Esophagus squamous epithelium (tissue), 5 donors: ENCODE results near the gene POLN. TPM values are rescaled to one million over a fixed set of nuclear protein-coding genes. Genes with fewer than 3 reads are reported as not detected.

Experiments
- DNase-seq: peaks from one replicate; lab custom pipeline; 2025; lab: John Stamatoyannopoulos, UW
- H3K27ac ChIP-seq, 4 donors: fragments of 200-600 bp; sonication (generic); one replicate each; pipeline ENCODE4 v1.5.1; 2016 to 2019; ENCODE audit warnings: mild to moderate bottlenecking in 1 of 4
- H3K27me3 ChIP-seq, 4 donors: fragments of 200-600 bp; sonication (generic); 1 replicate in 3 of 4; 2 replicates in 1 of 4; pipeline versions ENCODE4 v1.5.1 to v1.6.0; 2017 to 2021; ENCODE audit warnings: antibody characterized with exemption in 1 of 4
- H3K36me3 ChIP-seq, 3 donors: fragments of 200-600 bp; sonication (generic); one replicate each; pipeline ENCODE4 v1.5.1; 2016 to 2019
- H3K4me1 ChIP-seq, 3 donors: fragments of 200-600 bp; sonication (generic); one replicate each; pipeline ENCODE4 v1.5.1; 2017 to 2019
- H3K4me3 ChIP-seq, 4 donors: fragments of 200-600 bp; sonication (generic); 1 replicate in 3 of 4; 2 replicates in 1 of 4; pipeline ENCODE4 v1.5.1; 2016 to 2019; ENCODE audit warnings: mild to moderate bottlenecking in 2 of 4, moderate library complexity in 1 of 4
- H3K9me3 ChIP-seq, 3 donors: fragments of 200-600 bp; sonication (generic); one replicate each; pipeline ENCODE4 v1.5.1; 2016 to 2019
- CTCF ChIP-seq, 6 experiments: fragments of 450-650 bp in 4 of 6; fragments of 200-600 bp in 2 of 6; sonication (generic) in 2 of 6; IDR thresholded peaks; one replicate each; pipeline ENCODE4 v1.5.1; 2016 to 2019; ENCODE audit warnings: antibody characterized with exemption in 6 of 6, mild to moderate bottlenecking in 4 of 6, moderate library complexity in 4 of 6
- POLR2A ChIP-seq, 4 donors: fragments of 450-650 bp; IDR thresholded peaks; one replicate each; pipeline ENCODE4 v1.6.1; 2017; ENCODE audit warnings: antibody characterized with exemption in 4 of 4, mild to moderate bottlenecking in 4 of 4, moderate library complexity in 3 of 4
- WGBS, 2 donors: methylation state at CpG; one replicate each; pipeline ENCODE4 v1.1.5; 2018; 5-methylcytosine and 5-hydroxymethylcytosine counted together
- intact Hi-C: fragments of 100-400 bp; cut with DNase I; formaldehyde crosslinking; loops from one replicate; pipeline ENCODE4 v1.15.0; 2022
- total RNA-seq, 4 donors: library from RNA; depleted of rRNA; stranded (reverse); fragments of >200 nt; gene quantifications; one replicate each; pipeline ENCODE4 v1.1.0, GENCODE V29; 2016
- donor health status: DM: yes; HTN: yes; CAD: no.

The POLN gene
- total RNA-seq, 4 donors from 2014 or later = 0.19 to 1.5 (median 1.2) TPM

GRCh38 chr4:2057382-2058065 is 184.4 kb downstream of the POLN start:
- peaks cover 9 to 98% (median 18%) of the 10 kb centered on the region in 4 donors for H3K27me3 ChIP-seq
- DNase-seq = no peak
- H3K4me1 ChIP-seq = peaks cover 0 to 28% (median 22%) of the 10 kb centered on the region in 3 donors
- H3K4me3 ChIP-seq = no peak overlapping the region
- TF ChIP-seq CTCF (IDR thresholded peaks at IDR 0.05) (no peak), POLR2A (IDR thresholded peaks at IDR 0.05) (no peak)
- intact Hi-C loops = no loop called here
- no peaks in the 10 kb centered on the region for H3K9me3 ChIP-seq
- H3K36me3 ChIP-seq = no peaks in the 10 kb centered on the region
- 62 to 65% methylated on average over 21 to 25 of the region's 26 CpGs for WGBS, 2 donors
- H3K27ac ChIP-seq = no peak overlapping the region

- WGBS, 2 donors = 61 to 65% methylated on average over 6 of the region's 6 CpGs
- Histone ChIP-seq H3K4me1 (peaks cover 0 to 10% (median 8%) of the 10 kb centered on the region in 3 donors), H3K9me3 (no peaks in the 10 kb centered on the region), H3K36me3 (no peaks in the 10 kb centered on the region), H3K27ac (no peak overlapping the region), H3K4me3 (no peak overlapping the region), H3K27me3 (peaks cover 5 to 92% (median 10%) of the 10 kb centered on the region in 4 donors)
- intact Hi-C loops = no loop called here
- DNase-seq = no peak
- TF ChIP-seq CTCF (IDR thresholded peaks at IDR 0.05) = no peak
- TF ChIP-seq POLR2A (IDR thresholded peaks at IDR 0.05) = no peak
These were observed 187.7 kb downstream of the POLN start for GRCh38 chr4:2054217-2054616.

- intact Hi-C loops = no loop called here
These were observed 190.8 kb downstream of the POLN start for GRCh38 chr4:2051086-2051485.

GRCh38 chr4:2049811-2050210 is 192.1 kb downstream of the POLN start:
- H3K27ac ChIP-seq = no peak overlapping the region
- TF ChIP-seq CTCF (IDR thresholded peaks at IDR 0.05) (no peak), POLR2A (IDR thresholded peaks at IDR 0.05) (no peak)
- intact Hi-C loops = no loop called here
- no peak for DNase-seq
- H3K4me3 ChIP-seq = no peak overlapping the region
- peaks cover 0 to 86% (median 2%) of the 10 kb centered on the region in 4 donors for H3K27me3 ChIP-seq
- no peaks in the 10 kb centered on the region for H3K9me3 ChIP-seq
- WGBS, 2 donors = 84% methylated on average over 7 of the region's 7 CpGs
- peaks cover 0 to 10% (median 0%) of the 10 kb centered on the region in 3 donors for H3K4me1 ChIP-seq
- no peaks in the 10 kb centered on the region for H3K36me3 ChIP-seq

More at GRCh38 chr4:2051086-2051485, 190.8 kb downstream of the POLN start:
- no peaks in the 10 kb centered on the region for H3K36me3 ChIP-seq
- H3K27ac ChIP-seq = no peak overlapping the region
- DNase-seq = no peak
- no peak overlapping the region for H3K4me3 ChIP-seq
- TF ChIP-seq CTCF (IDR thresholded peaks at IDR 0.05) (no peak), POLR2A (IDR thresholded peaks at IDR 0.05) (no peak)
- peaks cover 0 to 91% (median 2%) of the 10 kb centered on the region in 4 donors for H3K27me3 ChIP-seq
- WGBS, 2 donors = 59 to 62% methylated on average over 8 to 9 of the region's 10 CpGs
- peaks cover 0 to 10% (median 0%) of the 10 kb centered on the region in 3 donors for H3K4me1 ChIP-seq
- no peaks in the 10 kb centered on the region for H3K9me3 ChIP-seq

- no peak for DNase-seq
- intact Hi-C loops = no loop called here
- 91 to 97% methylated on average over 5 to 7 of the region's 7 CpGs for WGBS, 2 donors
- Histone ChIP-seq H3K4me1 (peaks cover 0 to 10% (median 0%) of the 10 kb centered on the region in 3 donors), H3K27ac (no peak overlapping the region), H3K36me3 (no peaks in the 10 kb centered on the region), H3K9me3 (no peaks in the 10 kb centered on the region), H3K4me3 (no peak overlapping the region), H3K27me3 (peaks cover 0 to 86% (median 2%) of the 10 kb centered on the region in 4 donors)
- TF ChIP-seq POLR2A (IDR thresholded peaks at IDR 0.05) (no peak), CTCF (IDR thresholded peaks at IDR 0.05) (no peak)
These were observed 192.5 kb downstream of the POLN start for GRCh38 chr4:2049381-2049780.
